Activated naive CD4-positive, alpha-beta T cell treated with anti-CD3 and anti-CD28 coated beads, Interleukin-2, amount 50 U/mL, for 24 hours (primary cell): ENCODE measurements around the gene SETBP1.
"Not testable (repeated sequence)": the region's sequence is repeated elsewhere in the genome, so short reads cannot be mapped to it uniquely, and the experiment has no call there.

Experiments used
- H3K27ac Mint-ChIP-seq: one replicate; pipeline ENCODE4 v1.8.0; 2021; ENCODE audit warnings: mild to moderate bottlenecking, mixed read lengths
- H3K27me3 Mint-ChIP-seq: one replicate; pipeline ENCODE4 v1.8.0; 2021; ENCODE audit warnings: mixed read lengths
- H3K36me3 Mint-ChIP-seq: one replicate; pipeline ENCODE4 v1.8.0; 2021; ENCODE audit warnings: mixed read lengths
- H3K4me1 Mint-ChIP-seq: one replicate; pipeline ENCODE4 v1.8.0; 2021; ENCODE audit warnings: mixed read lengths
- H3K4me3 Mint-ChIP-seq: one replicate; pipeline ENCODE4 v1.8.0; 2021; ENCODE audit warnings: mild to moderate bottlenecking, mixed read lengths
- H3K9me3 Mint-ChIP-seq: one replicate; pipeline ENCODE4 v1.8.0; 2021; ENCODE audit warnings: mixed read lengths

The SETBP1 gene

DNA sequence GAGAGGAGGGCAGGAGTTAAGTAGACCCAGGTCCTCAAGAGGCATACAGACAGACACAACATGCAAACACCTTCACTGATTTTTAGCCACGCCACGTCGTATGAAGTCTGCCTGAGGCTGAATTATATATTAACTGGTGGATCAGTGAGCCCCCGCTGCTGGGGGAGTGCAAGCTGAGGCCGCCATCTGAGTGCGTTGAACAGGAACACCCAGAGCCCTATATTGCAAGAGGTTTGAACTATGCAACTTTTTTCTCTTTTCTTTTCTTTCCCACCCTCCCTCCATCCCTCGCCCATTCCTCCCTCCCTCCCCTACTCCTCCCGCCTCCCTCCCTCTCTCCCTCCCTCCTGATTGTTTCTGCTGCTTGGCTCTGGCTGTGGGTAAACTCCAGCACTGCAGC is 30.2 kb downstream of the SETBP1 start:
- H3K9me3 Mint-ChIP-seq = no peaks in the 10 kb centered on the region
- H3K4me3 Mint-ChIP-seq = no peak overlapping the region
- H3K4me1 Mint-ChIP-seq = peaks cover 6% of the 10 kb centered on the region
- H3K27ac Mint-ChIP-seq = no peak overlapping the region
- no peaks in the 10 kb centered on the region for H3K36me3 Mint-ChIP-seq
- peaks cover 5% of the 10 kb centered on the region for H3K27me3 Mint-ChIP-seq

DNA sequence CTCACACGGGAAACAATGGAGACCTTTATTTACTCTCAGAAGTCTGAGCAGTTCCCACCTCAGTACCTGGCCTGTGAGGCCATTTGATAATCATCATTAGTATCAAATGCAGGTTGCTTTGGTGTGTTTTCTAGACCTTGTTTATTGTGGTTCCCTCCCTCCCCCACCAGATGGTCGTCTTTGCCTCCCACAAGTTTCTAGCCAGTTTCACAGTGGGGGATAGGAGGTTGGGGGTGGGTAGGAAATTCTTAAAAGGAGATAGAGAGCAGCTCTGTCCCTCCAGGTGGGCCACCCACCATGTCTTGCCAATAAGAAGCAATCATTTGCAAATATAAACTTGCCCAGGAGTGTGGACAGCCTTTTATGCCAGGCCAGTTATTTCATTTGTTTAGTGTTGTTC is 31.3 kb downstream of the SETBP1 start:
- Mint-ChIP-seq H3K4me1 (peaks cover 6% of the 10 kb centered on the region), H3K9me3 (no peaks in the 10 kb centered on the region), H3K27ac (peak overlapping the region; percentile 26), H3K27me3 (peaks cover 5% of the 10 kb centered on the region), H3K36me3 (no peaks in the 10 kb centered on the region), H3K4me3 (no peak overlapping the region)

DNA sequence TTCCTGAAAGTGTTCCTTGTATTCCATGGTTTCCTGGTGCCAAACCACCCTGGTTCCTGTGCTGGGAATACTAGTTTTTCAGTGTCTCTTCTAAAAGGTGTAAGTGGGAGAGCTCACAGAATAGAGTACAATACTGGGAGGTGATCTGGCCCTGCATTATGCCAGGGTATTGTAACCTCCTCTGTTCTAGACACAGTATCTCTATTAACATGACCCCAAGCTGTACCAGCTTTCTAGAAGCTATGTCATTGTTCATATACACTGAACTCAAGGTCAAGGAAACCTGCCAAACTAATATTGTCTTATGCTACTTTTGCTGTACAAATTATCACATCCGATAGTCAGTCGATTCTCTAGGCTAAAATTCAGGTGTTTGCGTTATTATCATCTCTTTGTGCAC is 32.7 kb downstream of the SETBP1 start:
- H3K9me3 Mint-ChIP-seq = no peaks in the 10 kb centered on the region
- H3K27me3 Mint-ChIP-seq = peaks cover 5% of the 10 kb centered on the region
- H3K4me1 Mint-ChIP-seq = peaks cover 6% of the 10 kb centered on the region
- no peaks in the 10 kb centered on the region for H3K36me3 Mint-ChIP-seq
- H3K4me3 Mint-ChIP-seq = no peak overlapping the region
- no peak overlapping the region for H3K27ac Mint-ChIP-seq

DNA sequence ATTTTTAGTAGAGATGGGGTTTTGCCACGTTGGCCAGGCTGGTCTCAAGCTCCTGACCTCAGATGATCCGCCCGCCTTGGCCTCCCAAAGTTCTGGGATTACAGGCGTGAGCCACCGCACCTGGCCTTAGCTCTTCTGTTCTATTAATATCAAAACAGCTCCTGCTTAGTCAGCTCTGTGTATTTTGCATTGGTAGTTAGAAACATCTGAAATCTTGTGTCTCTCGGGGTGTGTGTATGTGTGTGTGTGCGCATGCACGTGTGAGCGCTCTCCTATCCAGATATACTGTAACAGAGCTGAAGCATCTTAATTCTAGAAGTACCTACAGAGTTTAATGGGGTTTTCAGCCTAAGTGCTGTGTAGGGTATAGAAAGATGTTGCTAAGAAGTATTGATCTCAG is 33.7 kb downstream of the SETBP1 start:
- Mint-ChIP-seq H3K4me3 (no peak overlapping the region), H3K27me3 (peaks cover 3% of the 10 kb centered on the region), H3K4me1 (peaks cover 6% of the 10 kb centered on the region), H3K9me3 (no peaks in the 10 kb centered on the region), H3K27ac (no peak overlapping the region), H3K36me3 (no peaks in the 10 kb centered on the region)

DNA sequence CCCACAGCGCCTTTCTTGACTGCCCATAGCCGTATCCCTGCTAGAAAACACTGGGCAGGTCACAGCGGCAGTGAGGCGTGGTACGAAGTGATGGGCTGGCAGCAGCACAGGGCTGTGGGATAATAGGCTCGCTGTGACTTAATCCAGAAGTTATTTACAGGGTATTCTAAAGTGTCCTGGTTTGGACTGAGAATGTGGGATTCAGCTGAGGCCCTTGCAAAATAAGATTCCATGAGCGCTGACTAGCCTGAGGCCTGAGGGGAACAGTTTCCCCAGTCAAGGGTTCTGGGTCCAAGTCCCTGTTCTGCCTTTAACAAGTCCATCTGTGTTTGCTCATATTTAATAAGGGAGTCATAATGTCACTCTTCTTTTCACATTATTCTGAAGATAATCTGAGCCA is 34.6 kb downstream of the SETBP1 start:
- no peak overlapping the region for H3K4me3 Mint-ChIP-seq
- H3K27ac Mint-ChIP-seq = no peak overlapping the region
- no peaks in the 10 kb centered on the region for H3K36me3 Mint-ChIP-seq
- peaks cover 3% of the 10 kb centered on the region for H3K27me3 Mint-ChIP-seq
- H3K9me3 Mint-ChIP-seq = no peaks in the 10 kb centered on the region
- peaks cover 6% of the 10 kb centered on the region for H3K4me1 Mint-ChIP-seq

DNA sequence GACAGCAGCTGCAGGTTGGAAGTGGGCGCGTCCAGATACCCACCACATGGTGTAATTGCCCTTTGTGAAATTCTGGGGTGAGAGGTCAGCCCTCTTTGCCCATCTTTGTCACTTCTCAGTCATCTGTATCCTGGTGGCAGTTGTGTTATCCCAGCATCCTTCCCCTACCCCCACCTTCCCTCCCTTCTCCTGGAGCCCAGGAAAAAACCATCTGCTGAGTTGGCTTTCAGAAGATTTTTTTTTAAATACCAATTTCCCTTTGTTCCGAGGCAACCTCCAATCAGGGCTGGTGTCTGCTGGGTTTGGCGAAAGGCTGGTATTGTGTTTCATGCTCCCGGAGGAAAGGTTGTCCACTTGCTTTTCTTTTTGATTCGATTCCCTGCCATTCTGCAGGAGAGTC is 35.2 kb downstream of the SETBP1 start:
- Mint-ChIP-seq H3K4me1 (peaks cover 6% of the 10 kb centered on the region), H3K27ac (no peak overlapping the region), H3K4me3 (no peak overlapping the region), H3K27me3 (peaks cover 3% of the 10 kb centered on the region), H3K9me3 (no peaks in the 10 kb centered on the region), H3K36me3 (no peaks in the 10 kb centered on the region)

DNA sequence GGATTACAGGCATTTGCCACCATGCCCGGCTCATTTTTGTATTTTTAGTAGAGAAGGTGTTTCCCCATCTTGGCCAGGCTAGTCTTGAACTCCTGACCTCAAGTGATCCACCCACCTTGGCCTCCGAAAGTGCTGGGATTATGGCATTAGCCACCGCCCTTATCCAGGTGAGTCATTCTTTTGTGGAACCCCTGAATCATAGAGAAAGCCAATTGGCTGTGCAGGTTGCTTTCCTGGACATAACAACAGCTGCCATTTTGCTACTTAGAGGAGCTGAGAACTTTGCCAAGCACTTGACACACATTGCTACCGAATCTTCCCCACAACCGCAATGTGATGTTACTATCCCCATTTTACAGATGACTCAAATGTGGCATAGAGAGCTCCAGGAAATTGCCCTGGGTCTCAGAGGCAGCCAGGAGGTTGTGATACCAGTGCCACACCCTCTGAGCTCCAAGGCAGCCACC is 36.0 kb downstream of the SETBP1 start:
- Mint-ChIP-seq H3K27me3 (peaks cover 3% of the 10 kb centered on the region), H3K36me3 (no peaks in the 10 kb centered on the region), H3K4me3 (no peak overlapping the region), H3K27ac (no peak overlapping the region), H3K4me1 (peaks cover 6% of the 10 kb centered on the region), H3K9me3 (no peaks in the 10 kb centered on the region)

DNA sequence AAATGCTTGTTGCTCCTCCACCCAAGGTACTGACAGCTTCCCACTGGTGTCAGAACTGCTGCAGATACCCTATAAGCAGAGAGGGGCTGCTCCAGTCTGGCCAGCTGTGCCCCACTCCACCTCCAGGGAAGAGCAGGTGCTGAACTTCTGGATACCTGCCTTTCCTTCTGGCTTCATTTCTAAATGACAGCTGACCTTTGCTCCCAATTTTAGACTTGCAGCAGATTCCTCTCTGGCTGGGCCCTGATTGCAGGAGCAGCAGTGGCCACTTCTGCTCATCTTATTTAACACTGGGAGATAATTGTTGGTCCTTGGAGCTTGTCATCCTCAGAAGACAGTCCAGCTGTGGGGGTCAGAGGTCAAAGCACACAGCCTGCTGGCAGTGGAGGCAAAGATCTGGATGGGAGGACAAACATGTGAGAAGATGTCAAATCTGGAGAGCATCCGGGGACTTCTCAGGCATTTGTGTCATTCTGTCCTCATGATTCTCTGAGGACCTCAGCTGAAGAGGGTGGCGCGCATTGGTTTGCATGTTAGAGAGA is 38.9 kb downstream of the SETBP1 start:
- no peaks in the 10 kb centered on the region for H3K36me3 Mint-ChIP-seq
- no peak overlapping the region for H3K4me3 Mint-ChIP-seq
- peaks cover 1% of the 10 kb centered on the region for H3K27me3 Mint-ChIP-seq
- H3K9me3 Mint-ChIP-seq = no peaks in the 10 kb centered on the region
- H3K27ac Mint-ChIP-seq = no peak overlapping the region
- peaks cover 13% of the 10 kb centered on the region for H3K4me1 Mint-ChIP-seq

DNA sequence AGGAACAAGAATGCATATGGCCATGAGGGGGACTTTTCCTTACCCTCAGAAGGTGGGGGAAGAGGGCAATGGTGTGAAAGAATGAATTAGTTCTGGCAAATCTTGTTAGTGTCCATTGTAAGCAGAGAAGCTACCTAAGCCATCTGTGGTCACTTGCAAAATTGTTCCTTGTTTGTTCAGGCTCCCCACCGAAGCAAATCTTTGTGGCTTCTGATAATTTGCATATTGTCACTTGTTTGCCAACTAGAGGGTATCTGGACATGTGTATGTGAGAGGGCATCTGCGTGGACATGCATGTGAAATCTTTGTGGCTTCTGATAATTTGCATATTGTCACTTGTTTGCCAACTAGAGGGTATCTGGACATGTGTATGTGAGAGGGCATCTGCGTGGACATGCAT is 41.1 kb downstream of the SETBP1 start:
- H3K27ac Mint-ChIP-seq, H3K9me3 Mint-ChIP-seq, H3K4me3 Mint-ChIP-seq, H3K36me3 Mint-ChIP-seq, H3K27me3 Mint-ChIP-seq: not testable (repeated sequence)
- peaks cover 35% of the 10 kb centered on the region for H3K4me1 Mint-ChIP-seq

DNA sequence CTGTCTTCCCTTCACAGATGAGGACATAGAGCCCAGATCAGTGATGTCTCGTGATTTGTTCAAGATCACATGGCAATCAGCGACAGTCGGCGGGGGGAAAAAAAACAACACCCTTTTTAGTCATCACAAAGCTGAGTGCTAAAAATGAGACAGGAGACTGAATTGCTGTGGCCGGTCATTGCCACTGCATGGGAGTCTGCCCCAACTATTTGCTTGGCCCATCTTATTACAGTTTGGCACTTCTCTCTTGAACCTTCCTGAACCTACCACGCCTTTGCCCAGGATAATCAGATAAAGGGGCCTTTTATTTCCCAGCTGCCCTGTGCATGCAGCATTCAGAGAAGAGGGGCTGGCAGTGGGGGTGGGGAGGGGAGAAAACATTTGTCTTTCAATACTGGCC is 42.7 kb downstream of the SETBP1 start:
- no peaks in the 10 kb centered on the region for H3K36me3 Mint-ChIP-seq
- H3K4me1 Mint-ChIP-seq = peaks cover 48% of the 10 kb centered on the region
- H3K27ac Mint-ChIP-seq = peak overlapping the region; percentile 0
- no peaks in the 10 kb centered on the region for H3K27me3 Mint-ChIP-seq
- no peaks in the 10 kb centered on the region for H3K9me3 Mint-ChIP-seq
- no peak overlapping the region for H3K4me3 Mint-ChIP-seq

DNA sequence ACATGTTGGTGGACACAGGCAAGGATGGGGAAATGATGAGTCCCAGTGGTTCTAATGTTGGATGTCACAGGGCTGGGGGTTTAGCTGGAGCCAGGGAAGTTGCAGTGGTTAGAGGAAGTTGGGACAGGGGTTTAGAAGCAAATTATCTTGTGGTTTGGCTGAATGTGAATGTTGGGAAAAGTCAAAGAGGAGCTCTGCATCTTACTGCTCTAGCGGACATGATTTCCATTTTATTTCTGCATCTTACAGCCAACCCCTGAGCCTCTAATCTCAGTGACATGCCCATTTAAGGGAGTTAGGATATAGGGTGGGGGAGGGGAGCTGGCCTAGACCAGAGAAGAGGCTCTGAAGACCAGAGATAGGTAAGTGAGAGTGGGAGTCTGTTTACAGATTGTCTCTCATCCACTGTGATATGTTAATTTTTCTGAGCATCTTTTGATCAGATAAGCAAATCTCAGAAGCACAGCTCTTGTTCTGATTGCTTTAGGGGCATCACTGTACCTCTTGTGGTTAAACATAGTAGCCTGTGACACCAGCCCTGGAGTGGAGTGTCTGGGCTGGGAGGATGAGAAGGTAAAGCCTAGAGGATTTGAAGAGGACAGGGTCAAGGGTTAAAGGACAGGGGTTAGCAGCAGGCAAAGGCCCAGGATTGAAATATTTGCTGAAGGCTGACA is 43.6 kb downstream of the SETBP1 start:
- Mint-ChIP-seq H3K4me3 (no peak overlapping the region), H3K9me3 (no peaks in the 10 kb centered on the region), H3K36me3 (no peaks in the 10 kb centered on the region), H3K27ac (peak overlapping the region; percentile 68), H3K27me3 (no peaks in the 10 kb centered on the region), H3K4me1 (peaks cover 52% of the 10 kb centered on the region)

DNA sequence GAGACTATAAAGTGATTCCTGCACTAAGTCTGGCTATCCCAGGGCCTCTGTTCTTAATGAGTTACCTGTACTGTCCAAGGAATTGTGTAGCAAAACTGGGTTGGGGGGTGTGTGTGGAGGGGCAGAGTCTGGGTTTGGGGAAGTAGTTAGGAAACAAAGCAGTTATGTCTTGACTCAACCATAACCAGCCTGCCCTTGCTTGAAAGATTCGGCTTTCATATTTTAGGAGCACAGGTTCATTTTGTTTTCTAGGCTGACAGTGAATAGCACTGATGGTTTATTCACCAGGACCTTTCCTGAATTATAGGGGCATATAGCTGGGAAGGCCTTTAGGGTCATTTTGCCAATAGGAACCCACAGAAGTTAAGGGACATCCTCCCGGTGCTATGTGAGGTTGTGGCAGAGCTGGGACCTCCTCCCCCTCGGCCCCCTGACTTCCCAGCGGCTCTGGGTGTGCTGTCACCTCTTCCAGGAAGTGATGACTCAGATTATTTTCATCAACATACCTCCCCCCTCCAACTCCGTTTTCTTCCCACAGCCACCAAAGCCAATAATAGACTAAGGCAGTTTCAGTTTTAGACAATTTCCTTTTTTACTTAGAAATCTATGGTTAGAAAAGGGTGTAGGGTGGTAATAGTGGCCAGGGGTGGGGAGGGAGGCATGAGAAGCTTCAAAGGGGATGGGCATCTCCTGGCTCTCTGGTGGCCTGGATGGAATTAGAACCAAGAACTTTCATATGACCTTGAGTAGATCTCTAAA is 44.8 kb downstream of the SETBP1 start:
- Mint-ChIP-seq H3K36me3 (no peaks in the 10 kb centered on the region), H3K27ac (peak overlapping the region; percentile 68), H3K4me3 (peak overlapping the region; percentile 40), H3K9me3 (no peaks in the 10 kb centered on the region), H3K27me3 (no peaks in the 10 kb centered on the region), H3K4me1 (peaks cover 56% of the 10 kb centered on the region)

DNA sequence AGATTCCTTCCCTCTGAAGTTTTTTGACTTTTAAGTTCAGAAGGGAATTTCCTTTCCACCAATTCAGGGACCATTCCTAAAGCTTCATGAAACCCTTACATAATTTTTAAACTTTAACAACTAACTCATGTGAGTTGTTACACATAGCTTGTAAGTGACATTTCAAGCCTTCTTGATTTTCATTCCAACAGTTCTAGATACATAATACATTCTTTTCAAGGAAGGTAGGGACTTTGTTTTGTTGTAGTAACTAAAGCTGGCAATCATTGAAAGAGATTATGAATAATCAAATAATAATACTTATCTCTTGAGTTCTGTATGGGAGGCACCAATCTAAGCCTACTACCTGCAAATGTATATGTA is 45.4 kb downstream of the SETBP1 start:
- peak overlapping the region; percentile 19 for H3K4me3 Mint-ChIP-seq
- no peaks in the 10 kb centered on the region for H3K36me3 Mint-ChIP-seq
- H3K27ac Mint-ChIP-seq = peak overlapping the region; percentile 68
- H3K4me1 Mint-ChIP-seq = peaks cover 56% of the 10 kb centered on the region
- H3K9me3 Mint-ChIP-seq = no peaks in the 10 kb centered on the region
- H3K27me3 Mint-ChIP-seq = no peaks in the 10 kb centered on the region

DNA sequence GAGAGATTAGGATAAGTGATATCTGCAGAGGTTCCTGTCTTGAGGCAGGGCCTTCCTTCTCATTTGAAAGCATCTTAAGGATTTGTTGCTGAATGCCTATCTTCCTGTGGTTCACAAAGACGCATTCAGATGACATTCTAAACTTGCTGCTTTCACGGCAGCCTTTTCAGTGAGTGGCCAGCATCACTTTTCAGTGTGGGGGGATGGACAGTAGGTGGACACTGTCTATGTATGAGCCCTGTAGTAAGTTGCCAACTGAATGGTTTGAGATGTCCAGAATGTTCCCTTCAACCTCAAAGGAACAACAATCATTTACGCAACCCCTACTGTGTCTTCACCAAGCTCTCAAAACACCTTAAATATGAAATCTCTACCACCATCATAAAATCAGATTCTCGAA is 46.6 kb downstream of the SETBP1 start:
- H3K27ac Mint-ChIP-seq = no peak overlapping the region
- H3K4me3 Mint-ChIP-seq = no peak overlapping the region

DNA sequence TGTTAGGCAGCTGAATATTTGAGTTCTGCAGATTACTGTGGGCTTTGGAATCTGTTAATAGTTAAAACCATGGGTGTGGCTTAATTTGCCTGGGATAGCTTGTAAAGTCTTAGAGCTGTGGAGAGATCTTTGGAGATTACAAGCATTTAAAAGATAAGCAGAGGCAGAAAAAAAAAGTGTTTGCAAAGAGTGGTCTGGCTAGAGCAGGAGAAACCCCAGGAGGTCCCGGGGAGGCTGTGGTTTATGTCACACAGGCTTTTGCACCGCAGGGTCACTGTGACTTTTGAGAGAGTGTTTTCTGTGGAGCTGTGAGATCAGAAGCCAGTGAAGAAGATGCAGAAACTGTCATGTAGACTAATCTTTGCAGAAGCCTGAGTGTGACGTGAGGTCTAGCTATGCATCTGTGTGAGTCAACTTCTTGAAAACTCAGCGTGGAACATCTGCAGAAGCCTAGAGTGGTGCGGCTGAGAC is 49.0 kb downstream of the SETBP1 start:
- Mint-ChIP-seq H3K27me3 (no peaks in the 10 kb centered on the region), H3K27ac (no peak overlapping the region), H3K36me3 (no peaks in the 10 kb centered on the region), H3K4me1 (peaks cover 42% of the 10 kb centered on the region), H3K4me3 (no peak overlapping the region), H3K9me3 (no peaks in the 10 kb centered on the region)

More for the DNA sequence above, 46.6 kb downstream of the SETBP1 start:
- Mint-ChIP-seq H3K36me3 (no peaks in the 10 kb centered on the region), H3K4me1 (peaks cover 56% of the 10 kb centered on the region), H3K27me3 (no peaks in the 10 kb centered on the region), H3K9me3 (no peaks in the 10 kb centered on the region)

DNA sequence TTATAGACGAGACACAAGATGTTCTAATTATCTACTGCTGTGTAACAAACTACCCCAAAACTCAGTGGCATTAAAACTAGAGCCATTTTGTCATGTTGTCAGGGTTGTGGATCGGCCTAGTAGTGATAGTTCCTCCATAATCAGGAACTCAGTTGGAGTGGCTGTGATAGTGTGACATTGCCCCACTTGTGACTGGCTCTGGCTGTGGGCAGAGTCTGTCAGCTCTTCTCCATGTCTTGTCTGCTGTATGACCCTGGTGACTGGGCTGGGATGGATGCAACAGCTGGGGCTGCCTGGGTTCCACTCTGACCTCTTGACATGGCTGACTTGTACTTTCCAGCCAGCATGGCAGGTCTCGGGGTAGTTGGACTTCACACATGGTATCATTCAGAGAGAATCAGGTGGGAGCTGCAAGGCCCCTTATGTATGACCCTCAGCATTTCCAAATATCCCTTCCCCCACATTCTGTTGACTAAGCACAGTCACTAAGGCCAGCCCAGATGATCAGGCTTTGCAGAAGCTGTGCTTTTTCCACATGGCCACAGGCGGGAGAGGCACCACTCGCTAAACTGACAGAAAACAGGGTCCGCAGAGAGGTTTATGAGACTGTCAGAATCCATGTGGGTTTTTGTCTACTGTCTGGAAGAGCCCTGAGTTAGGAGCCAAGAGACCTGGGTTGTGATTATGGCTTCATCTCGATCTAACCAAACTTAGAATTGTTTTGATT is 50.3 kb downstream of the SETBP1 start:
- Mint-ChIP-seq H3K36me3 (no peaks in the 10 kb centered on the region), H3K27ac (no peak overlapping the region), H3K4me1 (peaks cover 29% of the 10 kb centered on the region), H3K27me3 (no peaks in the 10 kb centered on the region), H3K4me3 (no peak overlapping the region), H3K9me3 (no peaks in the 10 kb centered on the region)
